ENCODE data around the gene CD99L2. TPM values are rescaled to one million over a fixed set of nuclear protein-coding genes. Genes with fewer than 3 reads are reported as not detected.
A peak's percentile ranks its signal among the peaks of the same experiment; 100 is the strongest.

CD99L2 gene
- total and polyA plus RNA-seq, 4 donors = 9.7 to 39.8 (median 23.8) TPM

DNA sequence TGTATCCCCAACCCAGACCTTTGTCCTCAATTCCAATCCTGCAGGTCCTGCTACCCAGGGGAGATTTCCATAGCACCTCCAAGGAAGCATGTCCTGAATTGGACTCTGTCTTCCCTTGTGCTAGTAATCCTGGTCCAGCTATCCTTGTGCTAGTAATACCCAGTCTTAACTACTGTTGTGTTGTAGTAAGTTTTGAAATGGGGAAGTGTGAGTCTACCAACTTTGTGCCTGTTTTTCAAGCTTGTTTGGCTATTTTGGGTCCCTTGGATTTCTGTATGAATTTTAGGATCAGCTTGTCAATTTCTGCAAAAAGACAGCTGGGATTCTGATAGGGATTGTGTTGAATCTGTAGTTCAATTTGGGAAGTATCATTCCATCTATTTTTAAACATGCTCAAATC, 51.4 kb downstream of the CD99L2 start:
- TF ChIP-seq GABPA (IDR thresholded peaks at IDR 0.05 in 1 of 2, conservative IDR thresholded peaks at IDR 0.05 in 1 of 2) (no peak), HNF4A (conservative IDR thresholded peaks at IDR 0.05) (peak in 1 of 2 donors; percentile 24)
- TF ChIP-seq, protein P1, sequence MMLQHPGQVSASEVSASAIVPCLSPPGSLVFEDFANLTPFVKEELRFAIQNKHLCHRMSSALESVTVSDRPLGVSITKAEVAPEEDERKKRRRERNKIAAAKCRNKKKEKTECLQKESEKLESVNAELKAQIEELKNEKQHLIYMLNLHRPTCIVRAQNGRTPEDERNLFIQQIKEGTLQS (IDR thresholded peaks at IDR 0.05) = no peak
- TF ChIP-seq, protein P2, sequence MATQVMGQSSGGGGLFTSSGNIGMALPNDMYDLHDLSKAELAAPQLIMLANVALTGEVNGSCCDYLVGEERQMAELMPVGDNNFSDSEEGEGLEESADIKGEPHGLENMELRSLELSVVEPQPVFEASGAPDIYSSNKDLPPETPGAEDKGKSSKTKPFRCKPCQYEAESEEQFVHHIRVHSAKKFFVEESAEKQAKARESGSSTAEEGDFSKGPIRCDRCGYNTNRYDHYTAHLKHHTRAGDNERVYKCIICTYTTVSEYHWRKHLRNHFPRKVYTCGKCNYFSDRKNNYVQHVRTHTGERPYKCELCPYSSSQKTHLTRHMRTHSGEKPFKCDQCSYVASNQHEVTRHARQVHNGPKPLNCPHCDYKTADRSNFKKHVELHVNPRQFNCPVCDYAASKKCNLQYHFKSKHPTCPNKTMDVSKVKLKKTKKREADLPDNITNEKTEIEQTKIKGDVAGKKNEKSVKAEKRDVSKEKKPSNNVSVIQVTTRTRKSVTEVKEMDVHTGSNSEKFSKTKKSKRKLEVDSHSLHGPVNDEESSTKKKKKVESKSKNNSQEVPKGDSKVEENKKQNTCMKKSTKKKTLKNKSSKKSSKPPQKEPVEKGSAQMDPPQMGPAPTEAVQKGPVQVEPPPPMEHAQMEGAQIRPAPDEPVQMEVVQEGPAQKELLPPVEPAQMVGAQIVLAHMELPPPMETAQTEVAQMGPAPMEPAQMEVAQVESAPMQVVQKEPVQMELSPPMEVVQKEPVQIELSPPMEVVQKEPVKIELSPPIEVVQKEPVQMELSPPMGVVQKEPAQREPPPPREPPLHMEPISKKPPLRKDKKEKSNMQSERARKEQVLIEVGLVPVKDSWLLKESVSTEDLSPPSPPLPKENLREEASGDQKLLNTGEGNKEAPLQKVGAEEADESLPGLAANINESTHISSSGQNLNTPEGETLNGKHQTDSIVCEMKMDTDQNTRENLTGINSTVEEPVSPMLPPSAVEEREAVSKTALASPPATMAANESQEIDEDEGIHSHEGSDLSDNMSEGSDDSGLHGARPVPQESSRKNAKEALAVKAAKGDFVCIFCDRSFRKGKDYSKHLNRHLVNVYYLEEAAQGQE (IDR thresholded peaks at IDR 0.05) = no peak
- Histone ChIP-seq H3K27ac (ENCODE audit: low read depth in 1 of 2, low read length in 2 of 2) (peak overlapping the region; percentile 21 to 72), H3K27me3 (ENCODE audit: control insufficient read depth in 4 of 4, insufficient read depth in 4 of 4, low read length in 3 of 4) (no peaks in the 10 kb centered on the region), H3K4me1 (ENCODE audit: control insufficient read depth in 4 of 4, insufficient read depth in 4 of 4, low read length in 3 of 4) (peaks cover 3 to 23% (median 16%) of the 10 kb centered on the region in 4 donors), H3K9me3 (ENCODE audit: control insufficient read depth in 4 of 4, low read length in 3 of 4) (no peaks in the 10 kb centered on the region), H3K36me3 (ENCODE audit: control insufficient read depth in 4 of 4, insufficient read depth in 3 of 4, low read depth in 1 of 4, low read length in 3 of 4) (no peaks in the 10 kb centered on the region), H3K9ac (ENCODE audit: low read depth in 1 of 2, low read length in 2 of 2) (no peak overlapping the region), H3K4me3 (ENCODE audit: low read depth in 1 of 3, low read length in 3 of 3) (no peak overlapping the region)
- DNase-seq (ENCODE audit: low spot score) = no peak

DNA sequence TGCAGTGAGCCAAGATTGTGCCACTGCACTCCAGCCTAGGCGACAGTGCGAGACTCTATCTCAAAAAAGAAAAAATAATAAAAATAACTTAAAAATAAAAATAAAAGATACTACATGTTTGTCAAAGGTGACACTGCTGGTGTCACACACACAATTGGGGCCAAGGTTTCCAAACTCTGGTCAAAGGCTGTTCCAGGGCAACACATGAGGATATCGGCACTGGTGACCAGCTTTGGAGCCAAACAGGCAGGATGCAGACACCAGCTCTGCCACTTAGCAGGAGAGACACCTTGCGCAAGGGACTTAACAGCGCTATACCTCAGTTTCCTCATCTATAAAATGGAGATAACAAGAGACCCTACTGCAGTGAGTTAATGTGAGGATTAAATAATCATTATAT, 52.3 kb downstream of the CD99L2 start:
- Histone ChIP-seq H3K4me3 (ENCODE audit: low read depth in 1 of 3, low read length in 3 of 3) (no peak overlapping the region), H3K27ac (ENCODE audit: low read depth in 1 of 2, low read length in 2 of 2) (peak overlapping the region; percentile 78 to 94), H3K4me1 (ENCODE audit: control insufficient read depth in 4 of 4, insufficient read depth in 4 of 4, low read length in 3 of 4) (peaks cover 3 to 25% (median 21%) of the 10 kb centered on the region in 4 donors), H3K9ac (ENCODE audit: low read depth in 1 of 2, low read length in 2 of 2) (no peak overlapping the region), H3K36me3 (ENCODE audit: control insufficient read depth in 4 of 4, insufficient read depth in 3 of 4, low read depth in 1 of 4, low read length in 3 of 4) (no peaks in the 10 kb centered on the region), H3K9me3 (ENCODE audit: control insufficient read depth in 4 of 4, low read length in 3 of 4) (no peaks in the 10 kb centered on the region), H3K27me3 (ENCODE audit: control insufficient read depth in 4 of 4, insufficient read depth in 4 of 4, low read length in 3 of 4) (no peaks in the 10 kb centered on the region)
- TF ChIP-seq, protein P1 (IDR thresholded peaks at IDR 0.05) = no peak
- no peak for TF ChIP-seq TAF1 (conservative IDR thresholded peaks at IDR 0.05)
- TF ChIP-seq, protein P2 (IDR thresholded peaks at IDR 0.05) = no peak
- no peak for TF ChIP-seq FOXA1 (IDR thresholded peaks at IDR 0.05)
- TF ChIP-seq JUND (IDR thresholded peaks at IDR 0.05) = peak in 1 of 2 donors; percentile 13
- peak; percentile 68 to 72 for TF ChIP-seq HNF4A (conservative IDR thresholded peaks at IDR 0.05)
- TF ChIP-seq, protein P3, sequence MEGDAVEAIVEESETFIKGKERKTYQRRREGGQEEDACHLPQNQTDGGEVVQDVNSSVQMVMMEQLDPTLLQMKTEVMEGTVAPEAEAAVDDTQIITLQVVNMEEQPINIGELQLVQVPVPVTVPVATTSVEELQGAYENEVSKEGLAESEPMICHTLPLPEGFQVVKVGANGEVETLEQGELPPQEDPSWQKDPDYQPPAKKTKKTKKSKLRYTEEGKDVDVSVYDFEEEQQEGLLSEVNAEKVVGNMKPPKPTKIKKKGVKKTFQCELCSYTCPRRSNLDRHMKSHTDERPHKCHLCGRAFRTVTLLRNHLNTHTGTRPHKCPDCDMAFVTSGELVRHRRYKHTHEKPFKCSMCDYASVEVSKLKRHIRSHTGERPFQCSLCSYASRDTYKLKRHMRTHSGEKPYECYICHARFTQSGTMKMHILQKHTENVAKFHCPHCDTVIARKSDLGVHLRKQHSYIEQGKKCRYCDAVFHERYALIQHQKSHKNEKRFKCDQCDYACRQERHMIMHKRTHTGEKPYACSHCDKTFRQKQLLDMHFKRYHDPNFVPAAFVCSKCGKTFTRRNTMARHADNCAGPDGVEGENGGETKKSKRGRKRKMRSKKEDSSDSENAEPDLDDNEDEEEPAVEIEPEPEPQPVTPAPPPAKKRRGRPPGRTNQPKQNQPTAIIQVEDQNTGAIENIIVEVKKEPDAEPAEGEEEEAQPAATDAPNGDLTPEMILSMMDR (IDR thresholded peaks at IDR 0.05; ENCODE audit: low read depth, low read length, missing input control) = no peak
- TF ChIP-seq HNF4G (IDR thresholded peaks at IDR 0.05) = no peak
- peak; percentile 34 for TF ChIP-seq YY1 (IDR thresholded peaks at IDR 0.05)
- peak; percentile 12 for TF ChIP-seq NR2F2 (IDR thresholded peaks at IDR 0.05)
- TF ChIP-seq EGR1 (IDR thresholded peaks at IDR 0.05; ENCODE audit: low read depth in 2 of 2) = no peak
- peak; percentile 53 for TF ChIP-seq SP1 (IDR thresholded peaks at IDR 0.05)
- TF ChIP-seq, protein P4, sequence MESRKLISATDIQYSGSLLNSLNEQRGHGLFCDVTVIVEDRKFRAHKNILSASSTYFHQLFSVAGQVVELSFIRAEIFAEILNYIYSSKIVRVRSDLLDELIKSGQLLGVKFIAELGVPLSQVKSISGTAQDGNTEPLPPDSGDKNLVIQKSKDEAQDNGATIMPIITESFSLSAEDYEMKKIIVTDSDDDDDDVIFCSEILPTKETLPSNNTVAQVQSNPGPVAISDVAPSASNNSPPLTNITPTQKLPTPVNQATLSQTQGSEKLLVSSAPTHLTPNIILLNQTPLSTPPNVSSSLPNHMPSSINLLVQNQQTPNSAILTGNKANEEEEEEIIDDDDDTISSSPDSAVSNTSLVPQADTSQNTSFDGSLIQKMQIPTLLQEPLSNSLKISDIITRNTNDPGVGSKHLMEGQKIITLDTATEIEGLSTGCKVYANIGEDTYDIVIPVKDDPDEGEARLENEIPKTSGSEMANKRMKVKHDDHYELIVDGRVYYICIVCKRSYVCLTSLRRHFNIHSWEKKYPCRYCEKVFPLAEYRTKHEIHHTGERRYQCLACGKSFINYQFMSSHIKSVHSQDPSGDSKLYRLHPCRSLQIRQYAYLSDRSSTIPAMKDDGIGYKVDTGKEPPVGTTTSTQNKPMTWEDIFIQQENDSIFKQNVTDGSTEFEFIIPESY (IDR thresholded peaks at IDR 0.05) = no peak
- TF ChIP-seq GABPA (IDR thresholded peaks at IDR 0.05 in 1 of 2, conservative IDR thresholded peaks at IDR 0.05 in 1 of 2) = no peak
- TF ChIP-seq RAD21 (IDR thresholded peaks at IDR 0.05) = no peak
- TF ChIP-seq FOXA2 (IDR thresholded peaks at IDR 0.05) = no peak
- TF ChIP-seq RXRA (IDR thresholded peaks at IDR 0.05) = peak; percentile 74 to 77
- TF ChIP-seq, protein P5, sequence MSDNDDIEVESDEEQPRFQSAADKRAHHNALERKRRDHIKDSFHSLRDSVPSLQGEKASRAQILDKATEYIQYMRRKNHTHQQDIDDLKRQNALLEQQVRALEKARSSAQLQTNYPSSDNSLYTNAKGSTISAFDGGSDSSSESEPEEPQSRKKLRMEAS (IDR thresholded peaks at IDR 0.05) = peak; percentile 33
- WGBS = 39% methylated on average over 5 of the region's 5 CpGs
- DNase-seq (ENCODE audit: low spot score) = no peak
